Body of pancreas (tissue), 4 donors: Measurements from ENCODE around the gene CORO7. TPM values are rescaled to one million over a fixed set of nuclear protein-coding genes. Genes with fewer than 3 reads are reported as not detected.

Source experiments
- ATAC-seq: fragments of 150-250 bp; one replicate; pipeline ENCODE4 v1.9.1; 2016
- DNase-seq, 4 donors: peaks; one replicate each; pipeline ENCODE4 v3.0.0-alpha.2; 2019
- H3K27ac ChIP-seq, 4 donors: fragments of 200-600 bp; sonication (generic); 1 replicate in 3 of 4; 2 replicates in 1 of 4; pipeline versions ENCODE4 v1.5.1 to v1.6.1; 2016 to 2019; ENCODE audit warnings: mild to moderate bottlenecking in 1 of 4, mixed read lengths in 1 of 4, moderate library complexity in 1 of 4
- H3K27me3 ChIP-seq, 2 donors: fragments of 200-600 bp; sonication (generic); one replicate each; pipeline ENCODE4 v1.6.0; 2016; ENCODE audit warnings: mild to moderate bottlenecking in 1 of 2
- H3K36me3 ChIP-seq, 2 donors: fragments of 200-600 bp; sonication (generic); replicated peaks in 1 of 2; 2 replicates each; pipeline ENCODE4 v1.5.1; 2016; ENCODE audit warnings: low read depth in 2 of 2; ENCODE audit not compliant: insufficient read depth in 1 of 2
- H3K4me1 ChIP-seq: fragments of 200-600 bp; sonication (generic); one replicate; pipeline ENCODE4 v1.6.0; 2016
- H3K4me3 ChIP-seq, 2 donors: fragments of 200-600 bp; sonication (generic); 1 replicate in 1 of 2; 2 replicates in 1 of 2; pipeline ENCODE4 v1.5.1; 2016 to 2019
- H3K9me3 ChIP-seq, 3 donors: fragments of 200-600 bp; sonication (generic); 1 replicate in 2 of 3; 2 replicates in 1 of 3; pipeline ENCODE4 v1.5.1; 2016
- CTCF ChIP-seq, 7 experiments: fragments of 450-650 bp in 4 of 7; fragments of 200-600 bp in 3 of 7; sonication (generic) in 3 of 7; IDR thresholded peaks; one replicate each; pipeline ENCODE4 v1.5.1; 2016 to 2019; ENCODE audit warnings: antibody characterized with exemption in 7 of 7
- POLR2A ChIP-seq, 3 donors: fragments of 450-650 bp; IDR thresholded peaks; one replicate each; pipeline ENCODE4 v1.6.1; 2016; ENCODE audit warnings: antibody characterized with exemption in 3 of 3, mild to moderate bottlenecking in 2 of 3
- WGBS, 2 donors: methylation state at CpG; one replicate each; pipeline ENCODE4 v1.1.5; 2017; 5-methylcytosine and 5-hydroxymethylcytosine counted together
- intact Hi-C: fragments of 100-400 bp; cut with DNase I; formaldehyde crosslinking; loops from one replicate; pipeline ENCODE4 v1.15.1; 2023
- total RNA-seq, 2 donors: library from RNA; depleted of rRNA; stranded (reverse); fragments of >200 nt; gene quantifications; one replicate each; pipeline ENCODE4 v1.1.0, GENCODE V29; 2016

The CORO7 gene
- total RNA-seq, 2 donors from 2014 or later = 13.2 to 48.8 TPM

GRCh38 chr16:4360538-4361021 lies 55.8 kb downstream of the CORO7 start:
- H3K36me3 ChIP-seq = peaks cover 0 to 2% of the 10 kb centered on the region in 2 donors
- TF ChIP-seq CTCF (IDR thresholded peaks at IDR 0.05) (no peak), POLR2A (IDR thresholded peaks at IDR 0.05) (no peak)
- intact Hi-C loops = loop anchor here (2.0 kb wide), 1 partner anchor 40 kb away; no protein-coding TSS in a partner anchor
- no peaks in the 10 kb centered on the region for H3K27me3 ChIP-seq
- no peaks in the 10 kb centered on the region for H3K9me3 ChIP-seq
- H3K4me3 ChIP-seq = no peak overlapping the region
- H3K27ac ChIP-seq = no peak overlapping the region
- ATAC-seq (peak; percentile 20), DNase-seq (no peak)
- H3K4me1 ChIP-seq = no peaks in the 10 kb centered on the region
- WGBS, 2 donors = 80 to 94% methylated on average over 9 to 11 of the region's 11 CpGs

- TF ChIP-seq POLR2A (IDR thresholded peaks at IDR 0.05) (no peak), CTCF (IDR thresholded peaks at IDR 0.05) (no peak)
- Histone ChIP-seq H3K27ac (no peak overlapping the region), H3K4me1 (no peaks in the 10 kb centered on the region), H3K4me3 (no peak overlapping the region), H3K27me3 (no peaks in the 10 kb centered on the region), H3K9me3 (no peaks in the 10 kb centered on the region), H3K36me3 (peaks cover 0 to 2% of the 10 kb centered on the region in 2 donors)
- ATAC-seq = no peak
- intact Hi-C loops = loop anchor here (2.0 kb wide), 1 partner anchor 41 kb away; no protein-coding TSS in a partner anchor
- 84 to 94% methylated on average over 3 of the region's 3 CpGs for WGBS, 2 donors
- DNase-seq = no peak
These were observed 56.5 kb downstream of the CORO7 start for GRCh38 chr16:4359914-4360313.

- H3K4me1 ChIP-seq = no peaks in the 10 kb centered on the region
- peak; percentile 51 to 79 (median 66) for DNase-seq
- TF ChIP-seq POLR2A (IDR thresholded peaks at IDR 0.05) (no peak), CTCF (IDR thresholded peaks at IDR 0.05) (peak; percentile 83 to 93 (median 91))
- intact Hi-C loops = no loop called here
- ATAC-seq = peak; percentile 63
- no peak overlapping the region for H3K4me3 ChIP-seq
- peaks cover 0 to 2% of the 10 kb centered on the region in 2 donors for H3K36me3 ChIP-seq
- no peaks in the 10 kb centered on the region for H3K27me3 ChIP-seq
- H3K9me3 ChIP-seq = no peaks in the 10 kb centered on the region
- WGBS, 2 donors = 25 to 37% methylated on average over 11 to 19 of the region's 19 CpGs
- H3K27ac ChIP-seq = no peak overlapping the region
These were observed 57.4 kb downstream of the CORO7 start for GRCh38 chr16:4358831-4359561.

- Histone ChIP-seq H3K4me1 (no peaks in the 10 kb centered on the region), H3K4me3 (no peak overlapping the region), H3K27ac (no peak overlapping the region), H3K9me3 (no peaks in the 10 kb centered on the region), H3K36me3 (peaks cover 0 to 2% of the 10 kb centered on the region in 2 donors), H3K27me3 (no peaks in the 10 kb centered on the region)
- no peak for DNase-seq
- no peak for ATAC-seq
- 90 to 95% methylated on average over 6 to 19 of the region's 19 CpGs for WGBS, 2 donors
- TF ChIP-seq CTCF (IDR thresholded peaks at IDR 0.05) = no peak
- no peak for TF ChIP-seq POLR2A (IDR thresholded peaks at IDR 0.05)
- intact Hi-C loops = no loop called here
These were observed 58.2 kb downstream of the CORO7 start for GRCh38 chr16:4358236-4358635.
